GM19455 (cell line): ENCODE measurements around the gene KCNJ16.

ENCODE experiments used
- ATAC-seq: cut with Tn5 transposase; IDR thresholded peaks from one replicate; pipeline ENCODE4 v1.9.1; 2021; ENCODE audit not compliant: unreplicated experiment

Gene KCNJ16

DNA sequence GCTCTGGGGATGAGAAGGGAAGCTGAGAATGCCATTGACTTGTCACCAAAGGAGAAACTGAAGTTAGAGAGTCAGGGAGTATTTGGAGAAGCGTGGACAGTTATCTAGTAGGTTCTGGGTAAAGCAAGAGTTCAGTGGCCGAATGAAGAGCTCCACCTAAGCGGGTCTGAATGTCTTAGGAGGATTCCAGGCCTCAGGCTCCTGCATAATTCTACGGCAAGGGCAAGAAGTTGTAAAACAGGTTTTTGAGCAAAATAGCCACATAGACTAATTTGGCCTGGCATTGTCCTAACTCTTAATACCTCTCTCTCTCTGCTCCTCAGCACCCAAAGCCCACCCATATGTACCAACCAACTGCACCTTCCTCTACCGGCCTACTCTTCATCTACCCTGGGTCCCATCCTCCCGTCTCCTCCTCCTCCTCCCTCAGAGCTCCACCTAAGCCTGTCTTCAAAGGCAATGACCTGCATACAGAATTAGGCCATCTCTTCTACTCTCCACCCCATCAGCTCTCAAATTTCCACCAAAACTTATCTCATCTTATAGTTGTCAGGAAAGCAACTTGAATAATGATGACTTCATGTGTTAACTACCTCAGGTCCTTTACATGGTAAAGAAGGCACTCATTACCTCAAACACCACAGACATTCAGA is 52.3 kb downstream of the KCNJ16 start:
- no peak for ATAC-seq

DNA sequence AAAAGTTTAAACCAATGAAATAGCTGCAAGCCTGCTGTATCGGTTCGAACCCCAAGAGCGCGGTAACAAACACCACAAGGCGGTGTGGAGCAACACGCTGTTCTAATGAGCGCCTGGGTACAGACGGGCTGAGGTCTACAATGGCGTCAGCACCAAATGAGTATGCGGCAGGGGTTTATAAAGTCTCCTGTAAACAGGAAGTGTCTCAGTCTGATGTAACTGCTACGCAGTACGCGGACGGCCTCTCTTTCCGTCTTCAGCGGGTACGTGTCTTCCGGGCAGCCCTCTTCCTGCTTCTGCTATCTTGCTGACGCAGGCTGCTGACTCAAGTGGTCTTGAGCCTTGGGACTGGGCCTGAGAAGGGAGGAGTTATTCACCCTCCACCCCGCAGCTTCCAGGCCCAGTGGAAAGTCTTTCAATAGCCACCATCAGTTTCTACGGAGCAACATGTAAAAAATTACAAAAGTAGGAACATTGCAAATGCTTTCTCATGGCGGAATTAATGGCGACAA is 53.8 kb downstream of the KCNJ16 start:
- ATAC-seq = no peak

DNA sequence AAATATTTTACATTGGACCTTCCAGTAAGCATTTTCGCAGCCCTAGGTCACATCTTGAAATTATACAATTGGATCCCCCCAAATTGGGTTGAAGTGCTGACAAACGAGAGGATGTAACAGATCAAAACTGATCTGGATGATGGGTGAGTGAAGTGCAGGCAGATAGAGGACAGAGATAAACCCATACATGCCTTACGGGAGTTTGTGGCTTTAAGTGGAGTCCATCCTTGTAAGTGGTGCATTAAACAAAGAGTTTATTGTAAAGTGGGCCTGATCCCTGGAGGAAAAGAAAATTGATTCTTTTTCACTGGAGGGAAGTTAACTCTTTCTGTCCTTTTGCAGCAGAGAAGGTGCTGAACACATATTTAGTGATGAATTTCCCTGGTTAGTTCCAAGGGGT is 55.3 kb downstream of the KCNJ16 start:
- no peak for ATAC-seq

DNA sequence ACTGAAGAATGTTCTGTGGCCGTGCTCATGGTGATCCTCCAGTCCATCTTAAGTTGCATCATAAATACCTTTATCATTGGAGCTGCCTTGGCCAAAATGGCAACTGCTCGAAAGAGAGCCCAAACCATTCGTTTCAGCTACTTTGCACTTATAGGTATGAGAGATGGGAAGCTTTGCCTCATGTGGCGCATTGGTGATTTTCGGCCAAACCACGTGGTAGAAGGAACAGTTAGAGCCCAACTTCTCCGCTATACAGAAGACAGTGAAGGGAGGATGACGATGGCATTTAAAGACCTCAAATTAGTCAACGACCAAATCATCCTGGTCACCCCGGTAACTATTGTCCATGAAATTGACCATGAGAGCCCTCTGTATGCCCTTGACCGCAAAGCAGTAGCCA is 57.5 kb downstream of the KCNJ16 start:
- no peak for ATAC-seq

DNA sequence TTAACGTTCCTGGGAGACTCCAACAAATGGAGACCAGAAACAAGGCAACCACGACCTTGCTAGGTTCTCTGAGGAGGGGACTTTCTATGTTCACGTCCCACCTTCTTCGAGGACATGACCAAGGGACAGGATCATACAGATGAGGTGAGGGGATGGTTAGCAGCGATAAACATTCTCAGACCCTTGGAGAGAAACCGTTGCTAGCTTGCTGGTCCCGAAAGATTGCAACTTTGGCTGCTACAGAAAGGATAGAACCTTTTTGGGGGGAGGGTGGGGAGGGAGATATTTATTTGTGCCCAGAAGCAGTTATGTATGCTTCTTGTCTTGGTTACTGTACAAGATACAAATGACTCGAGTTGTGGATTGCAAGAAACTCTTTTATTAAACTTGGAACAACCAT is 59.0 kb downstream of the KCNJ16 start:
- no peak for ATAC-seq

DNA sequence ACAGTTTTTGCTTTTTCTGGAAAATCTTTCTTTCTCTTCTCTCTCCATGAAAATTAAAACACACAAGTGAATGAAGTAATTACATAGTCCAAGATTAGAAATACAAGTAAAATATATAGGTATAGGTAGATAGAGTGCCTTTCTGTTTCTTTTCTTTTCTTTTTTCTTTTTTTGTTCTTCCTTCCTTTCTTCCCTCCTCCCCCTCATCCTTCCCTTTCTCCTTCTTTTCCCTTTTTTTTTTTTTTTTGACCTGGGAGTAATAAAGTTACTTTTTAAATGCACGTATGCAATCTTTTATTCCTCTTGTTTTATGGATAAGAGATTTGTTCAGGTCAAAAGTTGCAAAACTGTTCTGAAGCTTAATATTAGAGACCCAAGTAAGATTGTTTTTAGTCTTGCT is 59.8 kb downstream of the KCNJ16 start:
- no peak for ATAC-seq

DNA sequence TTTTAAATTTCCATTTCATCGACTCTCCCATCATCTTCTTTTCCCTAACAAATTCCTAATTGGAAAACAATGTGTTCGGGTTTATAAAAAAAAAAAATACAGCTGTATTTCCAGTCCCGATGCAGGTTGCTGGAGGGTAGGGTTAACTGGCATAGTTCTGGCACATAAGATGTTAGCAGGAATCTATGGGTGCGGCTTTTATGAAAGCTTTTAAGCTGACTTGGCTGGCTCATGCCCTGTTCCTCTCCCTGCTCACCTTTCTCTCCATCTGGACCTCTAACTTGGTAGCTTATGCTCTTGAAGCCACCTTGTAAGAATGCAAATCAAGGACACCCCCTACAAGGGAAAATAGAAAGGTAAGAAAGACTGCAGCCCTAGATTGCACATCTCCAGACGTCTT is 61.1 kb downstream of the KCNJ16 start:
- no peak for ATAC-seq

DNA sequence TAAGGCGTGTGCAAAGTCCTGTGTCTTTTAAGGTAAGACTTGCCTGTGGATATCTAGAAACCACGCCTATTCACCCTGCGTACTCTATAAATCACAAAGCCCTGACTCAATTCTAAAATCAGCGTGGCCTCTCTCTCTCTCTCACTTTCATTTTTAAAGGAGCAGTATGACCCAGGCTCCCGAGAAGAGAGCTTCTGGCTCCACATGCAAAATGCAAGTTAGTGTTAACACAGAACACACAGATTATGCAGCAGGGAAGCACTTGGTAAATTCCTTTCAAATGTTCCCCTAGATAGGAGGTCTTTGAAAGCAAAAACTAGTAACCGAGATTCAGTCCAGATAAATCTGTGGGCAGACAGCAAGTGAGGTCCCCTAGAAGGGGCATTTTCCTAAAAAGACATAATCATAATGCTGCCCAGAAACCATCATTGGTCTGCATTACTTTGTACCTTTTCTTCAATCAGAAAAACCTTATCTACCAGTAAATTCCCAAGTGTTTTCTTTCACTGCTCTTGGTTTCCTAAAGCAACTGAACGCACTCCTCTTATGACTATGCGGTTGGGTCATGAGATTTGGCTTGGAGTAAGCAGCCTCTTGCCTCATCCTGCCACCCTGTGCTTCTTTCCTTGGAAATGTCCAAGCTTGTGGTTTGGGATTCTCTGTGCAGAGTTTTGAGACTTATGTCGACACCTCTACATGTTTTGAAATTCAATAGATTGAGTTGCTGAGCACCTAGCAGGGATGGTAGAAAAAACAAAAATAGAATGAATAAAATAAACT is 62.6 kb downstream of the KCNJ16 start:
- ATAC-seq = peak; percentile 100

DNA sequence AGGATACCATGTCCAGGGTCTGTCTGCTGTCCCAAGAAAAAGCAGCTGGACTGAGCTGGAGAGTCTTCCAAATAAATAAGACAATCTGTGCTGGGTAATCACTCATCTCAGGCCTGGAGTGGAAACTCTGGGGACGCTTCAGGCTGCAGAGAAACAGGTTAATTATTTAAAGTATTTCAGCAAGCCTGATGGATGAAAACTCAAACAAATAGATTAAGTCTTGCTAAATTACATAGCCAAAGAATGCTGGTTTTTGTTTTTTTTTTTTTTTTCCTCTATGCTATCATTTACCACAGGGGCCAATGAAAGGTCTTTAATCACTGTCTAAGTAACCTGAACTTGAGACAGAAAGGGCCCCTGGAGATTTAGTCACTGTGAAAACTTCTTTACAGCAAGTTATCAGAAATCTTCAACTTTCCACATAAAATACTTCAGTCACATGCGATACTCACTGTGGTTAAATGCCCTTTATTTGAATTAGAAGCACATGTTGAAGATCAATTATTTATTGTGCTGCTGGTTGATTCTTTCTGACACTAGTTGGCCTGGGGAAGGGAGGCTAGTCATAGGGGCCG is 63.4 kb downstream of the KCNJ16 start:
- no peak for ATAC-seq

DNA sequence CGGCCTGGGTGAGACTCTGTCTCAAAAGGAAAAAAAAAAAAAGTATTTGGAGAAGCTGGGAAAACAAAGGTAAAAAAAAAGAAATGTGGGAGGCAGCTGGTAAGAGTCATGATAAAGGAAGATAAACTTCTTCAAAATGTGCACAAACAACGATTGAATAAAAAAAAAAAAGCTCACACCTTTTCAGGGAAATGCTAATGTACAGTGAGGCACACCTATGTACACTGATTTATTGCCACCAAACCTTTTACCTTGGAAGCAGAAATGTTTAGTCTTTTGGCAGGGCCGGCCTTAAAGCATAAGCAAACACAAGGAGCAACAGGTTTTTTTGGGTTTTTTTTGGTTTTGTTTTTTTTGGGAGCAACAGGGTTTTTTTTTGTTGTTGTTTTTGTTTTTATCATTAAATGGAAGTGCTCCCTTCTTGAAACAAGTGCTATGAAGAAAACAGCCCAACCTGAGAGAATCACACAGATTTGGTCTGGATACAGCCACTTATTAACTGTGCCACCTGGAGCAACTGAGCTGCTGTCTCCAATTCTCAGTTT is 64.5 kb downstream of the KCNJ16 start:
- ATAC-seq = no peak

DNA sequence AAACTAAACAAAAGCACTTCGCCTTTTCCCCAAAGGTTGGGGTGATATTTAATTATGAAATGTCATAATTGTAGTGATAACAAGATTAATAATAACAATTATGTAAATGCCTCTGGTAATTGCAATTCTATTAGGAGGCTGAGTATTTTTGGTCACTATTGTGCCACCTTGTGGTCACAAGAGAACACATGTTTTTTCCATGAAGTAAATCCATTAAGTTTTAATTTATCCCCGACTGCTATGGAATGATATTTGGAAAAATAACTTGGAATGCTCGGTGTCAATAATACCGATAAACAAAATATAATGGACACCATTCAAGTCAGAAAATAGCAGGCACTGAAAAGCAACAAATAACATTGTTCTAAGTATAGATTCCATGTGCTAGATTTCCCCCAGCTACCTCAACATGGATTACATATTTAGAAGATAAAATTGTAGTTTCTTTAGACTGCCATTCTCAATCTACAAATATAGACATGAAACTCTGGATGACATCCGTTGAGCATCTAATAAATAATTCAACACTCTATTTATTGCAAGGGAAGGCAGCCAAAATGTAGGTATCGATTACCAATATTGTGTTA is 69.3 kb downstream of the KCNJ16 start:
- no peak for ATAC-seq

DNA sequence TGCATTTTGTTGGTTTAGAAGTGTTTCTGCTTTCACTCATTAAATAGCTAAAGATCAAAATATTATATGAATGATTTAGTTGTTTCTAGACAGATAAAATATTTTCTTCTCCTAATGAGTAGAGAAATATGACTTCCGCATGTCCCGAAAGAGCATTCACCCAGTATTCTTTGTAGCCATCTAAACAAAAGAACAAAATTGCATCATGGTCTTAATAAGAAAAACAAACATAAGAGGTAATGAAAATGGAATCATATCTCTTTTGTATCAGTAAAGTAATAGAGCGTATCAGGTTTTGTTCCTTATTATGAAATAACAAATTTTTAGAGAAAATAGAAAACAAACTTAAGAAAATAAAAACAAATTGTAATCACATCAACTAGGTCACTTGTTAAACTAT is 78.2 kb downstream of the KCNJ16 start:
- ATAC-seq = no peak

DNA sequence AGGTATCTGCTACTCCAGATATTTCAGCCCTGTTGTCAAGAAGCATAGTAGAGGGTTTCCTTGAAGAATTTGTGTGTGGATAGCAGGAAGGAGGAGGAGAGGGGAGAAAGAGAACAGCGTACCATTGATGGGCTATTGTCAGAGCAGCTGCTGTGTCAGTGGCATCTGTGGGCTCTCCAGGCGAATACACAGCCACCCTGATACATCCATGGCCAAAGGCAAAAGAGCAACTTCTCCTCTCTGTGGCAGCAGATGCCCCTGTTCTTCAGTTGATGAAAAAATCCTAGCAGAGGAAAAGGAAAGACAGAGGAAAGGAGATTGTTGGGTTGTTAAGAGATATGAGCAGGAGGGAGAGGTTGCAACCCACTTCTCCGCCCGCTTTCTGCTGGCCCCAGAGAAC is 82.1 kb downstream of the KCNJ16 start:
- ATAC-seq = no peak

DNA sequence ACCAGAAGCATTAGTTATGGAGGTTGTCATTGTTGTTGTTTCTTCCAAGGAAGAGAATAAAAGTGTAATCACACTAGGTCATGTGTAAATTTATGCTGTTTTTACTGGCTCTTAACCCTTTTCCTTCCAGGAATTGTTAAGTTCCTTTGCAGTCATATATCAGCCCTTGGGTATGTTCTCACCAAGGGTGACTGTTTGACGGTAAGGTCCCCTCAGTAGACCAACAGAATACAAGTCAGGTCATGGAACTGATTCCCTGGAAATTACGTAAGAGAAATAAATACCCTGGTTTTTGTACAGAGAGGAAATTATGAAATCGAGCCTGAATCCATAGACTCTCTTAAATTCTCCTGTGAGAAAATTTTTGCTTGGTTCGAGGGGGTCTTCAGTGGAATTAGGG is 83.2 kb downstream of the KCNJ16 start:
- ATAC-seq = no peak

DNA sequence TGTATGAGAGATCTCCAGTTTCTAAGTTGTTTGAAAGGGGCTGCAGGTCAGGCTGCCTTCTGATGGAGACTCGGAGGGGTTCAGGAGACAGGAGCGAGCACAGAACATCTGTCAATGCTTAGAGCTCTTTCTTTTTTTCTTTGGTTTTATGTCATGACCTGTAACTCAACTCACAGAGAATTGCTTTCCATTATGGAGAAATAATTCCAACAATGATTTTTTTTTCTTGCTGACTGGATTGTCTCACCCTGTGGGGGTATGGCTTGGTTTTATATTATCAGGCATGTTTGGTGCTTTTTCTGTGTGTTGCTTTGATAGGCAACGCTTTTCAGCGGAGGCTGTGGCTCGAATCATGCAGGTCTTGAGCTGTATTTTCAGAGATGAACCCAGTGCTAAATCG is 83.6 kb downstream of the KCNJ16 start:
- no peak for ATAC-seq

DNA sequence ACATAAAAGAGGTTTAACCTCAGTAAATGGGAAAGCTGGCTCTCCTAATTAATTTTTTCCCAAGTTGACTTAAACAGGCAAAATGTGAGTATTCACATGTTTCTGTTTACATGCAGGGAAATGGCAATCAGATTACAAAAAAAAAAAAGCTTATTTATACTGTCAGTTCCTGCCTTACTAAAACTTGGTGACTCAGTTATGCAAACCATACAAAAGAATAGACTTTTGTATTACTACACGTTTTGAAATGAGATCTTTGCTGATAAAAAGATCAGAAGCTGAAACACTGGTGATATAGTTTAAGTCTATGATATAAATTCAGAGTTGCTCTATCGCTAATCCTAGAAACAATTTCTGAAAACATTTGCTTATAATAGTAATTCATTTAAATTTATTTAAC is 85.0 kb downstream of the KCNJ16 start:
- ATAC-seq = no peak

DNA sequence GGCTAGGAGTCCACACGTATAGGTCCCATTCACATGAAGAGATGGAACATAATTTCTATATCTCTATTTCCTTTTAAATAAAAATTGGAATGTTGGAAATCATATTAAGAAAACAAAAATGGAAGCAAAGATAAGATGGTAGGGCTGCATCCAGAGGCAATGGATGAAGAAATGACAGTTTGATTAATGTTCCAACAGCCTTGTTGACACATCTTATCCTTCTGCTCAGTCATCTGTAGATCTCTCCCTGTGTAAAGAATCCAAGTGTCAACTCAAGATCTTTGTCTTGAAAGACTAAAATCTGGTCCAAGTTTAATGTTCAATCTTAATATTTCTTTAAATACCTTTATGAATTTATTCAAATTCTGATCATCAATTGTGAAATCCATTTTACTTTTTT is 86.5 kb downstream of the KCNJ16 start:
- no peak for ATAC-seq

DNA sequence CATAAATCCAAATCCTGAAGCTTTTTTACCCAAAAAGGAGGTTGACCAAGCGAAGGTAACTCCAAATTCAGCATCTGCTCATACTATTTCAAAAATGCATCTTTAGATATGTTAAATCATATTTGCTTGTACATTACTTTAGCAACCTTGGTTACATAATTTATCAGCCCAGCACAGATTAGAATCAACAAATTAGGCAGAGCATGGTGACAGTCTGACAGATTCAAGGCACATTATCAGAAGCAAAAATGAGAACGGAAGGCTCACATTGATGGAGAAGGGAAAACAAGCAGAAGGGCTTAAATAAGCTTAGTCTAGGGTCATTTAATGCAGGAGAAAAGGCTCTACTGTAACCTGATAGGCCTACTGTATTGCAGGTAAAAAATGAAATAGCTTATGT is 90.4 kb downstream of the KCNJ16 start:
- no peak for ATAC-seq

DNA sequence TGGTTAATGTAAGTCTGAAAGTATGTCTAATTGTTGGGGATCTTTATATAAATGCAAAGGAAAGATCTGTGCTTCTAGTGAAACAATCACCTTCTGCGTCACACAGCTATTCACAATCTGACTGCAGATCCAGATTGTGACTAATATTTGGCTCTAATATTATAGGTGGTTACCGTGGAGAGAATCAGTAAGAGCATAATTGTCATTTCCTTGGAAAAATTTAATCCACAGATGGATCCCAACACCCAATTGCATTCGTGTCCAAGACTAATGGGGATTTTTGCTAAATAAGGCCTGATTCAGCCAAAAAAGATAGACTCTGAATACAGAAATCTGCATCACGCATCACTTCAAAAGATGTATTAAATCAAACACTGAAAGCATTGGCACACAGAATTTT is 91.6 kb downstream of the KCNJ16 start:
- ATAC-seq = no peak

DNA sequence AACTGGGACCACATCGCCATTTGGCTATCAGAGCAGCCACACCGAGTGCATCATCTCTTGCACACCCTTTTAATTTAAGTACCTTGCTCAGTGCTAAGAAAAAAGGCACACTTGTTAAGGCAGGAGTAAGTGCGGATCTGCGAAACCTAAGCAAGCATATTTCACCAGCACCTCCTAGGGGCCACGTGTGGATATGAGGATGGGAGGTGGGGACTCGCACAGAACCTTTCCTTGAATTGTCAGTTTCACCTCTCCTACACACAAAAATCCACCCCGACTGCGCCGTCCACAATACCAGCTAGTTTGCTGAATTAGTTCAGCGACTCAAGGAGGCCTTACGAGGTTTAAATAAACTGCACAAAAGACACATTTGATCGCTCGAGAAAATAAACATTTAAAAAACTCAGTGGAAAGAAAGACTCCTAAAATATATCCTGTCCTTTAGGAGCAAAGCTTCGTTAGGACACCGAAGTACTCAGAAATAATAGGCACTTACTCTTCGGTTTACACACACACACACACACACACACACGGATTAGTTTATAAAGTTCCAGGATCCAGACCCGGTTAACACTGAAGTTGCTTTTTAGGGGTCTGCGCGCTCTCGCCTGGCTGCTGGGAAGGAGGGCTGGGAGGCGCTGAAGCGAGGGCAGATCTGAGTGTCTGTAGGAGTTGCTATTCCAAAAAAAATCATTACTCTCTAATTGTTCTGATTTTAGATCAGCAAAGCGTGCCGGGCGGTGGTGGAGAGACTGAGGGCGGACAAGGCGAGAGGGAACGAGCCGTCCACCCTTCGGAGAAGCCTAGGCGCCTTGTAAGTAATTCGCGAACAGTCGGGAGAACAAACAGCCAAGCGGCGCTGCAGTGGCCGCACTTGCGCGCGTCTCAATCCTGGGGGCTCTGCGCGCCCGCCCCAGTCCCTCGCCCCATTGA is 93.3 kb downstream of the KCNJ16 start:
- ATAC-seq = peak; percentile 32
